Stimulated activated CD4-positive, alpha-beta T cell treated with anti-CD3 and anti-CD28 coated beads, Interleukin-4, amount 100 ng/mL, for 4 hours (primary cell): ENCODE data around the gene INHBE.
"Not testable (repeated sequence)": the region's sequence is repeated elsewhere in the genome, so short reads cannot be mapped to it uniquely, and the experiment has no call there.

ENCODE experiments used
- DNase-seq, 2 experiments: peaks; one replicate each; pipeline ENCODE4 v3.0.0-alpha.2; 2020

INHBE gene

GRCh38 chr12:57454566-57455373 is at the start of gene INHBE:
Gene INHBE (plus strand): TSS chr12:57455307. CDS start chr12:57455537, 230 bp downstream.
- no peak for DNase-seq

DNA sequence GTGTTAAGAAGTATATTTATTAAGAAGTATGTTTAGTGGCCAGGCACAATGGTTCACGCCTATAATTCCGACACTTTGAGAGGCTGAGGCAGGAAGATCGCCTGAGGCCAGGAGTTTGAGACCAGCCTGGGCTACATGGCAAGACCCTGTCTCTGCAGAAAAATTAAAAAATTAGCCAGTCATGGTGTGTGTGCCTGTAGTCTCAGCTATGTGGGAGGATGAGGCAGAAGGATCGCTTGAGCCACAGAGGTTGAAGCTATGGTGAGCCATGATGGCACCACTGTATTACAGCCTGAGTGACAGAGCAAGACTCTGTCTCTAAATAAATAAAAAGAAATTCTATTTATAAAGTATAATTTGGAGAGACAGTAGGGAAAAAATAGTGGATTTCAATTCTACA is 44.6 kb upstream of the INHBE start:
- DNase-seq = no peak

DNA sequence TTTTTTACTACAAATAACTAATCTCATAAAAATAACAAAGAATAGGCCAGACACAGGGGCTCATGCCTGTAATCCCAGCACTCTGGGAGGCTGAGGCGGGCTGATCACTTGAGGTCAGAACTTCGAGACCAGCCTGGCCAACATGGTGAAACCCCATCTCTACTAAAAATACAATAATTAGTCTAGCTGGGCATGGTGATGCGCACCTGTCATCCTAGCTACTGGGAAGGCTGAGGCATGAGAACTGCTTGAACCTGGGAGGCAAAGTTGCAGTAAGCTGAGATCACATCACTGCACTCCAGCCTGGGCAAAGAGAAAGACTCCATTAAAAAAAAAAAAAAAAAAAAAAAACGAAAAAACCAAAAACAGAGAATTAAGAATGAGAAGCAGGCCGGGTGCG is 40.9 kb upstream of the INHBE start:
- DNase-seq = not testable (repeated sequence)

- no peak for DNase-seq
Measured at GRCh38 chr12:57415088-57415487, 40.0 kb upstream of the INHBE start.

GRCh38 chr12:57416039-57416996 is 38.8 kb upstream of the INHBE start:
- DNase-seq = no peak

DNA sequence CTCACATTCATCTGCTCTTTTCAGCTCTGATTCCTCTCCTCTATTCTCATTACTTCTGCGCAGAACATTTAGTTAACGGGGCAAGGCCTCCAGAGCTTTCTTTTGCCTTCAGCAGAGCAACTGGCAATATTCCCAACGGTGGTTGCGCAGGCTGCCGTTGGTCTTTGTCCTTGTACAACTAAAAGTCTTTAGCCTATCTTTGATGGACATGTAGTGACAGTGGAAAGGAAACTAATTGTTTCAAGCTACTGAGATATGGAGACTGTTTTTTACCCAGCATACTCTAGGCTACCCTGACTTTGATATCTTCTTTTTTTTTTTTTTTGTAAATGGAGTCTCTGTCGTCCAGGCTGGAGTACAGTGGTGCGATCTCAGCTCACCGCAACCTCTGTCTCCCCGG is 36.9 kb upstream of the INHBE start:
- DNase-seq = no peak

- DNase-seq = no peak
Measured at GRCh38 chr12:57419495-57419894, 35.6 kb upstream of the INHBE start.

DNA sequence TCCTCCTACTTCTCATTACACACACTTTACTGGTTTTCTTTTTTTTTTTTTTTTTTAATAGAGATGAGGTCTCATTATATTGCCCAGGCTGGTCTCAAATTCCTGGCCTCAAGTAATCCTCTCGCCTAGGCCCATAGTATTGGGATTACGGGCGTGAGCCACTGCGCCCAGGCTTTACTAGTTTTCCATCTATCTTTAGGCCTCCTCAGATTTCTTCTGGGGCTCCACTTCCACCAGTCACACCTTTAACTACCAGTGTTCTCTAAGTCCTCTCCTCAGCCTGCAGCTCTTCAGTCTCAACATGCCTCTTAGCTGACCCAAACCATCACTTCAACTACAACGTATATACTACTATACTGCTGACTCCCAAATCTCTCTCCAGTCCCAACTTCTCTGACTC is 34.6 kb upstream of the INHBE start:
- DNase-seq = no peak

DNA sequence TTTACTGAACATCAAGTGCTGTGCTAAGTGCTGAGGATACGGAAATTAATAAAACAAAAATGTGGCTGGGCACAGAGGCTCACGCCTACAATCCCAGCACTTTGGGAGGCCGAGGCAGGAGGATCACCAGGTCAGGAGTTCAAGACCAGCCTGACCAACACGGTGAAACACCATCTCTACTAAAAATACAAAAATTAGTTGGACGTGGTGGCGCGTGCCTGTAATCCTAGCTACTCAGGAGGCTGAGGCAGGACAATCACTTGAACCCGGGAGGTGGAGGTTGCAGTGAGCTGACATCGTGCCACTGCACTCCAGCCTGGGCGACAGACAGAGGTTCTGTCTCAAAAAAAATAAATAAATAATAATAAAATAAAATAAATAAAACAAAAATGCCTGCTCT is 28.2 kb upstream of the INHBE start:
- DNase-seq = not testable (repeated sequence)

DNA sequence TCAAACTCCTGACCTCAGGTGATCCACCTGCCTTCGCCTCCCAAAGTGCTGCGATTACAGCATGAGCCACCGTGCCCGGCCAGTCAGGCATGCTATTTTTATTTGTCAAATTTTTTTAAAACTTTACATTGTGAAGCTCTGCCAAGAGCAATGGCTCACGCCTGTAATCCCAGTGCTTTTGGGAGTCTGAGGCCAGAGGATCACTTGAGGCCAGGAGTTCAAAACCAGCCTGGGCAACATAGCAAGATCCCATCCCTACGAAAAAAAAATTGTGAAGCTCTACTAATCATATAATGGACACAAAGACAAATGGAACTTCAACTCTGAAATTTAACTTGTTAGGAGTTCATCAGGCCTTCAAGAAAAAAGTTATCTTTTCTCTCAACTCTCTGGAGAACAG is 26.1 kb upstream of the INHBE start:
- DNase-seq = no peak

DNA sequence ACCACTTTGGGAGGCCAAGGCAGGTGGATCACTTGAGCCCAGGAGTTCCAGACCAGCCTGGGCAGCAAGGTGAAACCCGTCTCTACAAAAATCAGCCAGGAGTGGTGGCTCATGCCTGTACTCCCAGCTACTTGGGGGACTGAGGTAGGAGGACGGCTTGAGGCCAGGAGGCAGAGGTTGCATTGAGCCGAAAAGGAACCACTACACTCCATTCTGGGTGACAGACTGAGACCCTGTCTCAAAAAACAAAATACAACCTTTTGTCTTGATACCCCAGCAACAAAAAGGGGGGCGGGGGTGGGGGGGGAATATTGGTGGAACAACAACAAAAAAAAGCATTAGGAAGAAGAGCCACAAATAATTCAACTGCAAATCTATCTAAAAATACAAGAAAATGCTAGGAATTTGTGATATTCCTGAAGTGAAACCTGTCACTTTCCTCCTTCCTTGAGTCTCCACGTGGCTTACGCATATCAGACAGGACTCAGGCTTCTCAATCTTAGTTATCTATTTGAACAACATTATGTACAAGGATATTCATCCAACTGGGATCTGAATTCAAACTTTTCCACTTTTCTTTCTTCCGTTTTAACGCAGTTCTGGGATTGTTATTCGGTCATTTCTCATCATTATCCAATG is 25.5 kb upstream of the INHBE start:
- no peak for DNase-seq

- DNase-seq = peak in 1 of 2 experiments; percentile 39
Measured at GRCh38 chr12:57430112-57430930, 24.8 kb upstream of the INHBE start.

- DNase-seq = peak; percentile 95
Measured at GRCh38 chr12:57430931-57431566, 24.1 kb upstream of the INHBE start, which contains the start of gene R3HDM2. Gene R3HDM2 (minus strand): TSS chr12:57431043. CDS start chr12:57310428, 120,615 bp downstream.

- no peak for DNase-seq
Measured at GRCh38 chr12:57431654-57432188, 23.4 kb upstream of the INHBE start.

- DNase-seq = no peak
Measured at GRCh38 chr12:57433370-57433769, 21.7 kb upstream of the INHBE start.

- no peak for DNase-seq
Measured at GRCh38 chr12:57434517-57435223, 20.4 kb upstream of the INHBE start, which contains the start of gene INHBC. Gene INHBC (plus strand): TSS chr12:57434784. CDS start chr12:57434887, 103 bp downstream.

GRCh38 chr12:57435293-57435692 is 19.8 kb upstream of the INHBE start:
- DNase-seq = no peak

GRCh38 chr12:57438400-57438799 is 16.7 kb upstream of the INHBE start:
- DNase-seq = no peak

- no peak for DNase-seq
Measured at GRCh38 chr12:57439762-57440266, 15.3 kb upstream of the INHBE start.

- DNase-seq = not testable (repeated sequence)
Measured at GRCh38 chr12:57441393-57441792, 13.7 kb upstream of the INHBE start.
